Large intestine (tissue), 3 donors: ENCODE results near the gene OPN3. TPM values are rescaled to one million over a fixed set of nuclear protein-coding genes. Genes with fewer than 3 reads are reported as not detected.

Experiments used
- DNase-seq, 2 donors: peaks; one replicate each; pipeline versions ENCODE4 v3.0.0 to v3.0.0-alpha.2; 2013
- H3K27ac ChIP-seq: one replicate; pipeline ENCODE4 v1.5.1; 2013; ENCODE audit warnings: low read length
- H3K27me3 ChIP-seq: 2 replicates; pipeline ENCODE4 v1.6.1; 2013; ENCODE audit warnings: low read length; ENCODE audit not compliant: control insufficient read depth, insufficient read depth
- H3K36me3 ChIP-seq: 2 replicates; pipeline ENCODE4 v1.6.1; 2013; ENCODE audit warnings: low read length; ENCODE audit not compliant: control insufficient read depth, insufficient read depth
- H3K4me1 ChIP-seq: one replicate; pipeline ENCODE4 v1.6.1; 2013; ENCODE audit warnings: low read length; ENCODE audit not compliant: control insufficient read depth, insufficient read depth
- H3K4me3 ChIP-seq: one replicate; pipeline ENCODE4 v1.5.1; 2013; ENCODE audit warnings: low read length
- H3K9me3 ChIP-seq: one replicate; pipeline ENCODE4 v1.6.1; 2013; ENCODE audit warnings: mild to moderate bottlenecking, low read depth, low read length, moderate library complexity; ENCODE audit not compliant: control insufficient read depth
- WGBS: methylation state at CpG from one replicate; pipeline ENCODE4 v1.1.5; 2013; ENCODE audit warnings: low lambda C conversion rate; ENCODE audit not compliant: insufficient coverage; 5-methylcytosine and 5-hydroxymethylcytosine counted together
- polyA plus RNA-seq: library from polyadenylated mRNA; unstranded; fragments of 120-200 nt; gene quantifications from one replicate; pipeline ENCODE4 v1.2.1, GENCODE V29; 2013

The OPN3 gene
- polyA plus RNA-seq, 1 donor = 15.2 TPM

DNA sequence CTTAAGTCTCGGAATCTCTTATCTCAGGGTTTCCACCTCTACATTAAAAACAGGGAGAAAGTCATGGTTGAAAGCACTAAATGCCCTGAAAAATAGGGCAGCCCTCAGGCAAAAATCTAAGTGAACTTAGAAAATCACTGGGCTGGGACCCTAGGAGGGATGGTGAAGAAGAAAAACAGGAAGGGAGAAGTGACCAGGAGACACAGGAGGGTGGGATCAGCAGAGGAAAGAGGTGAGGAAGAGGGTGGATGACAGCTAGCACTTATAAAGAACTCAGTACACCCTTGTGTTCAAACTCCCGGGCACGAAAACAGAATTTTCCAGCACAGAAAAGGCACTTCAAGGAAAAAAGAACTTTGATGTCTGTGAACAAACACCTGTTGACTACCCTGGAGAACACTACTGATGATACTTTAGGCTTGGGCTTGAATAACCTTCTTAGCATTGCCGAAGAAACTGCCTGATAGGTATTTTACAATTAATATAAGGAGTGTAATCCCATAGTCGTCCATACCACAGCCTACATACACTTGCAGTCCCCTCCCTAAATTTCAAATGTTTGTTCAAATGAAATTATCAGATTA is 2.0 kb downstream of the OPN3 start:
- peaks cover 18% of the 10 kb centered on the region for H3K4me1 ChIP-seq
- H3K4me3 ChIP-seq = peak overlapping the region; percentile 95
- H3K27me3 ChIP-seq = no peaks in the 10 kb centered on the region
- H3K9me3 ChIP-seq = no peaks in the 10 kb centered on the region
- WGBS = 100% methylated on average over 1 of the region's 5 CpGs
- H3K27ac ChIP-seq = no peak overlapping the region
- peaks cover 9% of the 10 kb centered on the region for H3K36me3 ChIP-seq
- DNase-seq = no peak

DNA sequence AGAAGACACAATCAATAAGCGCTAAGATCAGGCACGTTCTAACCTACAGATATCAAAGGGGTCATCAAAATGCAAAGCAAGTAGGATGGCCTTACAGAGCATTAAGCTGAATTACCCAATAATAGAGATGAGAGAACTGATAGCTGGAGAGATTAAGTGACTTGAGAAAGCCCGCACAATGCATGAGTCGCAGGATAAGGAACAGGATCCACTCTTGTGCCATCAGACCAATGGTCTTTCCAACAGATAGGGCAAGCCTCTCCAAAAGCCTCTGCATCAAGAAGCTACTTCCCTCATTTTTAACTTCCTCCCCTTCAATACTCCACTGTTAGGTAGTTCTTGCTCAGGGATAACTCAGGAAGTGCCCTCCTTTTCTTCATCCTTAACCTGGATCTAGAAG is 2.6 kb downstream of the OPN3 start:
- DNase-seq = no peak
- Histone ChIP-seq H3K4me1 (peaks cover 18% of the 10 kb centered on the region), H3K4me3 (no peak overlapping the region), H3K27ac (no peak overlapping the region), H3K9me3 (no peaks in the 10 kb centered on the region), H3K27me3 (no peaks in the 10 kb centered on the region), H3K36me3 (peaks cover 9% of the 10 kb centered on the region)
- WGBS = no CpG with 5 or more reads among the region's 4 CpGs

DNA sequence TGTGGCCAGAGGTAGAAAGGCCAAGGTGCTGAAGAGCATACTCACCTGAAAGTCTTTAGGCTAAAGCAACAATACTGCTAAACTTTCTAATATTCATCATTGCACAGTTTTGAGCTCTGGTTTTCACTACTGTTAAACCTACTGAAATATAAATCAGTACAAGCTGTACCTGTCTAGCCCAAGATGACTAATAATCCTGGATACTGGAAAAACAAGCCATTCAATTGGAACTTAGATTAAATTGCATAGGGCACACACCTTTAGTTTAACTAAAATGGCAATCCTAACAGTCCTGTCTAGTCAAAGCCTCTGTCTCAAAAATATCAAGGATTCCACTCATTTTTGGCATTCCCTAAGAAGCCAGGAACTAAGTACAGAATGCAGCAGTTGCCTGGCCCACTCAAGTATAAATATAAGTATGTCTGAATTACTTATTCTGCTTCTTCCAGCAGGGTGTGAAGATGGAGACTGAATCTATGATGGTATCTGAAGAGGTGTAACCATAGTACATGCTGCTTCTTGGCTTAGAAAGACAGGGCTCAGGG is 3.1 kb downstream of the OPN3 start:
- peaks cover 14% of the 10 kb centered on the region for H3K4me1 ChIP-seq
- H3K9me3 ChIP-seq = no peaks in the 10 kb centered on the region
- H3K4me3 ChIP-seq = no peak overlapping the region
- H3K27me3 ChIP-seq = no peaks in the 10 kb centered on the region
- H3K36me3 ChIP-seq = peaks cover 9% of the 10 kb centered on the region
- no peak for DNase-seq
- H3K27ac ChIP-seq = no peak overlapping the region

DNA sequence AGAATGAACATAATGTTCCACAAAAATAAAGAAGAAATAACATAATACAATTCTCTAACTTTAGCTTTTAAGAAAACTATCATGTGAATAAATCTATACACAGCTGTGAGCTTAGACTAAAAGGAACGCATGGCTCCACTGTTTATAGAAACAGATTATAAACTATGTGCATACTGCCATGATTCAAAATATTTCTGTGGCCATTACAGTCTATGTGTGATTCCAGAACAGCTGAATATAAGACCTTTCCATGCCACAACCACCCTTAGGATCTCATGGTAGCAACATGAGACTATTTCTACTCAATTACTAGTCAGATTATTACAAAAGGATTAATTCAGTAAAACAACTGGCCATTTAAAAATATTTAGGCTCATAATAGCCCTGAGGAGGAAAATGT is 3.9 kb downstream of the OPN3 start:
- Histone ChIP-seq H3K4me1 (peaks cover 6% of the 10 kb centered on the region), H3K4me3 (no peak overlapping the region), H3K36me3 (peaks cover 9% of the 10 kb centered on the region), H3K9me3 (no peaks in the 10 kb centered on the region), H3K27me3 (no peaks in the 10 kb centered on the region), H3K27ac (no peak overlapping the region)
- no CpG with 5 or more reads among the region's 1 CpG for WGBS
- no peak for DNase-seq

DNA sequence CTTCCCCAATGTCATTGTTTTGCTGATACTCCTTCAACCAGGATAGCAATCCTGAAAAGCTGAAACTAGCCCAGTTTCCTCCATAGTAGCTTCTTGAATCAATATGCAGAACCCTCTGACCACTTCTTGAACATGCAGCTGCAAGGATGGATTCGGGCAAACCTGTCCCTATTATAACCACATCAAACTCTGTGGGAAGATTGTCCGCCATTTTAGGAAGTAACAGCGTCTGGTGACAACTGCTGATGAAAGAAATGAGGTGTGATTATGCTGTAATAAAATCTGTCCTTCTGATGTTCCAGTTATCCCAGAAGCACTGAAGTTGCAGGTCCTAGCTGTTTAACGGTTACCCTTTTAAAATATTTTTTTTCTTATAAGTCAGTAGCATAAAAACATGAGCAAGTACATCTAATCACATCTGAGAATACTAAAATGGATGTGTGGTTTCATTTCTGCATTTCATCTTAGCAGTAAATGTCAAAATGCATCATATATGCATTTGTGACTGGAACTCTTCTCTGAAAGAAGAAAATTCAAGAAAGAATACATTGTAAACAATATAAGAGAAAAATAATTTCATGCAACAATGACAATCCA is 4.5 kb downstream of the OPN3 start:
- Histone ChIP-seq H3K27ac (no peak overlapping the region), H3K9me3 (no peaks in the 10 kb centered on the region), H3K4me3 (no peak overlapping the region), H3K4me1 (peaks cover 2% of the 10 kb centered on the region), H3K36me3 (peaks cover 9% of the 10 kb centered on the region), H3K27me3 (no peaks in the 10 kb centered on the region)
- 100% methylated on average over 1 of the region's 4 CpGs for WGBS
- no peak for DNase-seq

DNA sequence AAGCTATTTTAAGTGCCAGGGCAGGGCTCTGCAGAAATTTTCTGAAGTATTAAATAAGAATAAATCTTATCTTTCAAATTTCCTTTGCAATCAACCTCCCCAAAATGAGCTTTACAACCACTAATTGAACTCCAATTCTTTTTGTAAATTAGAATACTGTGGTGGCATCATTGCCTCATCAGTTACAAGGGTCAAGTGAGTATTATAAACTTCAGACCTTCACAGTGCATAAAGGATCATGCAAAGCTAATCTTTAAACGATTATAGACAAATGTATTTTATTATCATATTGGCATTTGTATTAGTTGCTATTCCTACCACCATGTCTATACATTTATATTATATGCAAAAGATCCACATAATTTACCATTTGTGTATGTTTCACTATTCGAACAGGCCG is 7.2 kb downstream of the OPN3 start:
- no CpG with 5 or more reads among the region's 3 CpGs for WGBS
- H3K36me3 ChIP-seq = peaks cover 9% of the 10 kb centered on the region
- H3K4me1 ChIP-seq = no peaks in the 10 kb centered on the region
- no peak for DNase-seq
- H3K9me3 ChIP-seq = no peaks in the 10 kb centered on the region
- H3K27ac ChIP-seq = no peak overlapping the region
- no peak overlapping the region for H3K4me3 ChIP-seq
- no peaks in the 10 kb centered on the region for H3K27me3 ChIP-seq

DNA sequence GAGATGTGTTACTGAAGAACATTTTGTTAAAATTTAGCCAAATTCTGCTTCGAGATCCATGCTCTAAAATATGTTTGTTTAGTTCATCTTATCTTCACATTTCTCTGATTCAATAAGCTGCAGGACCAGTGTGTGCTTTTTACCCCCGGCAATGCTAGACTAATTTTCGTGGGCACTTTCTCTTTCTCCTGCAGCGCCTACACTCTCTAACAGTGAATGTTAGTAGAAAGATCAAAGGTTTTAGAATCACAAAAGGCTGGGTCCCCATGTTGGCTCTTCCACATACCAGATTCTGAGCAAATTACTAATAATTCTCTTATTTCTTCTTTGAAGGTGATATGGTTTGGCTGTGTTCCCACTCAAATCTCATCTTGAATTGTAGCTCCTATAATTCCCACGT is 8.5 kb downstream of the OPN3 start:
- Histone ChIP-seq H3K36me3 (peaks cover 9% of the 10 kb centered on the region), H3K9me3 (no peaks in the 10 kb centered on the region), H3K27me3 (no peaks in the 10 kb centered on the region), H3K4me3 (no peak overlapping the region), H3K27ac (no peak overlapping the region), H3K4me1 (no peaks in the 10 kb centered on the region)
- WGBS = 38% methylated on average over 1 of the region's 5 CpGs
- DNase-seq = no peak

DNA sequence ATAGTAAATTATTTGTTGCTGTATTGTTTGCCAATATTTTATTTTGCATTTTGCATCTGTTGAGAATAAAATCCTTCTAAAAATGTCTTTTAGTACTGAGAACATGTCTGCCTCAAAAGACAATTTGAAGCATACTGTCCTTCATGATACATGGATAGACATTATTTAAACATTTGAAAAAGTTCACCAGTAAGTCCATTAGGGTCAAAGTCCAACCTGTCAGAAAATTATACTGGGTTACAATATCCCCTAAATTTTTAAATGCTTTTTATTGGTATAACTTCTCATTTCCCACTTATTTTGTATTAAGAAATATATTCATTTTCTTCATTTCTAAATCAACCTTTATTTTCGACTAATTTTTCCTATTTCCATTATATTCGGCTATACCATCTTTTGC is 9.3 kb downstream of the OPN3 start:
- Histone ChIP-seq H3K4me3 (no peak overlapping the region), H3K4me1 (no peaks in the 10 kb centered on the region), H3K27me3 (no peaks in the 10 kb centered on the region), H3K36me3 (peaks cover 9% of the 10 kb centered on the region), H3K27ac (no peak overlapping the region), H3K9me3 (no peaks in the 10 kb centered on the region)
- 96% methylated on average over 2 of the region's 2 CpGs for WGBS
- no peak for DNase-seq

DNA sequence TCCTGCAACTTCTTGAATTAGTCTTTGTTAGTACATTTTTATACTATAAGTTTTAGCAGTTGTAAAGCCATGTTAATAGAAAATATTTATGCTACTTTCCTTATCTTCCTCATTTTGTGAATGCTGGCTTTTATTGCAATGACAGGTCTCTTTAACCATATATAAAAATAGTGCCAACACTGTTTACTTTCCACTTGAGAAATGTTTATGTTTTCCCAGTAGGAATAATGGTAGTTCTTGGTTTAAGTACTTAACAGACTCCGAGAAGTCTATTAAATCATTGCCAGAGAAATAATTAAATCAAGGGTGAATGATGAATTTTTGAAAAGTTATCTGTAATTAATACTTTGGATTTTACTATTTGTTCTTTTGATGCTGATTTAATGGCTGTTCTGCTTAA is 9.7 kb downstream of the OPN3 start:
- no peak overlapping the region for H3K27ac ChIP-seq
- no peak for DNase-seq
- H3K4me3 ChIP-seq = no peak overlapping the region
- no peaks in the 10 kb centered on the region for H3K27me3 ChIP-seq
- 100% methylated on average over 1 of the region's 1 CpG for WGBS
- no peaks in the 10 kb centered on the region for H3K9me3 ChIP-seq
- peaks cover 8% of the 10 kb centered on the region for H3K36me3 ChIP-seq
- no peaks in the 10 kb centered on the region for H3K4me1 ChIP-seq

DNA sequence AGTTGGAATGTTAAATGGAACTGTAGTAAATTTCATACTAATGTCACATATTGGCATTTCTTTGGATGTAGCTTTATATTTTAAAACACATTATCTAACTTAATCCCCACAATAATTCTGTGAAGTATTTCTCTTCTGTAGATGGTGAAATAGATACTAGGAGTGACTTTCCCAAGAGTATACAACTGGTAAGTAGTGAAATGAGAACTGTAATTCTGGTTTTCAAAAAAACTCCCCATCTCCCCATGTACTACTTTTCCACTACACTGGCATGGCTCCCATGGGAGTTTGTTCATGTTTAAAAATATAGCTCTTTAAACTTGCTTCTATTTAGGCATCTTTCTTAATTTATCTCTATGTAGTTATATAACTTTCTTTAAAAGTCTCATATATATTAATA is 10.2 kb downstream of the OPN3 start:
- Histone ChIP-seq H3K4me1 (no peaks in the 10 kb centered on the region), H3K4me3 (no peak overlapping the region), H3K27me3 (no peaks in the 10 kb centered on the region), H3K27ac (no peak overlapping the region), H3K9me3 (no peaks in the 10 kb centered on the region), H3K36me3 (peaks cover 3% of the 10 kb centered on the region)
- no peak for DNase-seq
